Breast epithelium (tissue), 3 donors: ENCODE results near the gene DUS1L.

ENCODE experiments used
- CTCF ChIP-seq, 3 donors: fragments of 450-650 bp; IDR thresholded peaks; one replicate each; pipeline ENCODE4 v1.5.1; 2016 to 2017; ENCODE audit warnings: antibody characterized with exemption in 3 of 3, mild to moderate bottlenecking in 3 of 3, moderate library complexity in 3 of 3
- POLR2A ChIP-seq: fragments of 450-650 bp; IDR thresholded peaks from one replicate; pipeline ENCODE4 v1.6.1; 2016; ENCODE audit warnings: antibody characterized with exemption, mild to moderate bottlenecking, moderate library complexity

GRCh38 chr17:82101301-82101715 lies 35.7 kb upstream of the DUS1L start:
- TF ChIP-seq CTCF (IDR thresholded peaks at IDR 0.05) (no peak), POLR2A (no peak)
